ENCODE data around the gene FBXW8. TPM values are rescaled to one million over a fixed set of nuclear protein-coding genes. Genes with fewer than 3 reads are reported as not detected.

FBXW8 gene
- total RNA-seq = 10 to 100 TPM; 10.8 to 13.2 (median 12.6) TPM
- polyA plus RNA-seq = 1 to 10 TPM; 4.8 to 8.4 TPM
- 22.3 reads per million, percentile 53 among the genes with 10 or more reads in this experiment for total RNA-seq

DNA sequence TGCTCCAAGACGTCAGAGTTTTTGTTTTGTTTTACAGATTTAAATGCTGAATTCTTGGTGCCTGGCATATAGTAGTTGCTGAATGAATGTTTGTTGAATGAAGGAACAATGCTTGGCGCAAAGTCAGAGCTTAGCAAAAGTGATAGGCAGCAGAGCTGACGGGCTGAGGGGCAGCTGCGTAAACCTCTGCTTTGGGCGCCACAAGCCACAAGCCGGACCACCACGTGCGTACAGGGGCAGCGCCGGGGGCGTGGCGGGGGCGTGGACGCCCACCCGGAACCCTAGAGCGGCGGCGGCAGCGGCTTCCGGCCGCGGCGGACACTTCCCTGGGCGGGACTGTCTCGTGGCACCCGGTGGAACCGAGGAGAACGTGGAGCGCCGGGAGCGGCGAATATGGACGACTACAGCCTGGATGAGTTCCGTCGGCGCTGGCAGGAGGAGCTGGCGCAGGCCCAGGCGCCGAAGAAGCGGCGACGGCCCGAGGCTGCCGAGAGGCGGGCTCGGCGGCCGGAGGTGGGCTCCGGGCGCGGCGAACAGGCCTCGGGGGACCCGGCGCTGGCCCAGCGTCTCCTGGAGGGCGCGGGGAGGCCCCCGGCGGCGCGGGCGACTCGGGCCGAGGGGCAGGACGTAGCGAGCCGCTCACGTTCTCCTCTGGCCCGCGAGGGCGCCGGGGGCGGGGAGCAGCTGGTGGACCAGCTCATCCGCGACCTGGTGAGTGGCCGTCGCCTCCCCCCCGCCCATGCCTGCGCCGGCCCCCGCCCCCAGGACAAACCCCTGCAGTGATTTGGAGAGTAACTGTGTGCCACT lies at the start of gene FBXW8:
TSS of gene FBXW8 (plus strand) at position 306 of the 807 bp plus-strand sequence. CDS start at position 394, 88 bp downstream.
- Histone ChIP-seq H3K9me3 (ENCODE audit: control insufficient read depth in 2 of 3, low read length in 3 of 3) (no peaks in the 10 kb centered on the region), H3K36me3 (ENCODE audit: control insufficient read depth in 2 of 3, insufficient read depth in 3 of 3, low read length in 3 of 3) (no peaks in the 10 kb centered on the region), H3K27ac (ENCODE audit: low read depth, low read length) (peak within 1 kb of the TSS; percentile 61), H3K4me1 (ENCODE audit: control insufficient read depth in 2 of 2, insufficient read depth in 2 of 2, low read length in 2 of 2) (peaks cover 0 to 6% of the 10 kb centered on the region in 2 donors), H3K27me3 (ENCODE audit: control insufficient read depth in 2 of 2, insufficient read depth in 2 of 2, low read length in 2 of 2) (no peaks in the 10 kb centered on the region), H3K4me3 (ENCODE audit: low read length) (peak within 1 kb of the TSS; percentile 65)
- ChIA-PET POLR2A (interaction anchor here (0.9 kb wide), 1 partner anchor 14 kb away, joined by 3 read pairs; no protein-coding TSS in a partner anchor), CTCF (no interaction called here)
- peaks cover 2 to 21% (median 6%) of the 10 kb centered on the region in 5 donors for H3K36me3 Mint-ChIP-seq
- peaks cover 0 to under 1% (median 0%) of the 10 kb centered on the region in 11 donors for H3K9me3 Mint-ChIP-seq
- intact Hi-C loops (cut with micrococcal nuclease) = loop anchor here (1.0 kb wide), 3 partner anchors 13 to 173 kb away; partner anchors contain the start of genes RNFT2 (in 2 of the 2) and SPRING1 (in 2 of the 2)
- H3K27ac Mint-ChIP-seq = peak within 1 kb of the TSS; percentile 65 to 91 (median 83)
- peak within 1 kb of the TSS; percentile 89 to 97 (median 93) for H3K4me3 Mint-ChIP-seq
- peaks cover 21 to 48% (median 39%) of the 10 kb centered on the region in 7 donors for H3K4me1 Mint-ChIP-seq
- ATAC-seq (peak; percentile 92), DNase-seq (peak; percentile 23 to 73 (median 44))
- peaks cover 0 to 30% (median 0%) of the 10 kb centered on the region in 5 donors for H3K27me3 Mint-ChIP-seq

DNA sequence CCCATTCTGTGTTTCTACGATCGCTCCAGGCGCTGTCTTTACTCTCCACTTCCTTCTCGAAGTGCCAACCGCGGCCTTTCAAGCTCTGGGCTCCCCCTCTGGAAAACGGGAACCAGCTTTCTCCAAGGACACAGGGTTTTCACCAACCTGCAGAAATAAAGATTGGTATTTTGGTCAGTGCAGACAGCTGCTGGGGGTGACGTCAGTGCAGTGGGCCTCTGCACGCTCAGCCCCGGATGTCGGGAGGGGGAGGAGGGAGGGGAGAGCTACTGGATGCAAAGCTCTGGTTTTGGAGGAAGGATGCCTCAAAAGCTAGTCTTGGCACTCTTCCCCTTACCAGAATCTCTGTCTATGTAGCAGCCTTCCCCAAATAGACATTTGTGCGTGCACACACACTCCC lies 49.4 kb upstream of the FBXW8 start:
- H3K4me1 ChIP-seq (ENCODE audit: control insufficient read depth in 2 of 2, insufficient read depth in 2 of 2, low read length in 2 of 2) = no peaks in the 10 kb centered on the region
- no peak overlapping the region for H3K4me3 ChIP-seq (ENCODE audit: low read length)
- DNase-seq (peak in 3 of 9 donors; percentile 25 to 31 (median 31)), ATAC-seq (peak; percentile 49)
- intact Hi-C loops (cut with micrococcal nuclease) = no loop called here
- no peak overlapping the region for H3K27ac ChIP-seq (ENCODE audit: low read depth, low read length)
- peak overlapping the region in 1 of 10 donors; percentile 14 for H3K4me3 Mint-ChIP-seq
- H3K27me3 ChIP-seq (ENCODE audit: control insufficient read depth in 2 of 2, insufficient read depth in 2 of 2, low read length in 2 of 2) = no peaks in the 10 kb centered on the region
- no peak overlapping the region for H3K27ac Mint-ChIP-seq
- peaks cover 4 to 14% (median 8%) of the 10 kb centered on the region in 7 donors for H3K4me1 Mint-ChIP-seq
- no peaks in the 10 kb centered on the region for H3K36me3 ChIP-seq (ENCODE audit: control insufficient read depth in 2 of 3, insufficient read depth in 3 of 3, low read length in 3 of 3)
- H3K9me3 Mint-ChIP-seq = peaks cover 0 to 4% (median 0%) of the 10 kb centered on the region in 11 donors
- no peaks in the 10 kb centered on the region for H3K9me3 ChIP-seq (ENCODE audit: control insufficient read depth in 2 of 3, low read length in 3 of 3)
- H3K36me3 Mint-ChIP-seq = peaks cover 0 to 4% (median 0%) of the 10 kb centered on the region in 5 donors
- H3K27me3 Mint-ChIP-seq = peaks cover 27 to 42% (median 31%) of the 10 kb centered on the region in 5 donors
- POLR2A ChIA-PET = no interaction called here
- CTCF ChIA-PET = interaction anchor here (0.7 kb wide), 1 partner anchor 12 kb away, joined by 5 read pairs; no protein-coding TSS in a partner anchor

GRCh38 chr12:116862167-116862566 lies 48.6 kb upstream of the FBXW8 start:
- Histone ChIP-seq H3K27ac (ENCODE audit: low read depth, low read length) (no peak overlapping the region), H3K4me3 (ENCODE audit: low read length) (no peak overlapping the region), H3K9me3 (ENCODE audit: control insufficient read depth in 2 of 3, low read length in 3 of 3) (no peaks in the 10 kb centered on the region), H3K27me3 (ENCODE audit: control insufficient read depth in 2 of 2, insufficient read depth in 2 of 2, low read length in 2 of 2) (no peaks in the 10 kb centered on the region), H3K36me3 (ENCODE audit: control insufficient read depth in 2 of 3, insufficient read depth in 3 of 3, low read length in 3 of 3) (no peaks in the 10 kb centered on the region), H3K4me1 (ENCODE audit: control insufficient read depth in 2 of 2, insufficient read depth in 2 of 2, low read length in 2 of 2) (no peaks in the 10 kb centered on the region)
- Mint-ChIP-seq H3K36me3 (peaks cover 0 to 4% (median 0%) of the 10 kb centered on the region in 5 donors), H3K27ac (no peak overlapping the region), H3K9me3 (peaks cover 0 to 4% (median 0%) of the 10 kb centered on the region in 11 donors), H3K27me3 (peaks cover 22 to 35% (median 31%) of the 10 kb centered on the region in 5 donors), H3K4me1 (peaks cover 4 to 14% (median 8%) of the 10 kb centered on the region in 7 donors), H3K4me3 (no peak overlapping the region)
- ATAC-seq = no peak
- intact Hi-C loops (cut with micrococcal nuclease) = no loop called here
- no peak for DNase-seq
- ChIA-PET CTCF (no interaction called here), POLR2A (no interaction called here)

- intact Hi-C loops (cut with micrococcal nuclease) = no loop called here
- no peak for ATAC-seq
Measured at GRCh38 chr12:116863275-116863767, 47.4 kb upstream of the FBXW8 start.

DNA sequence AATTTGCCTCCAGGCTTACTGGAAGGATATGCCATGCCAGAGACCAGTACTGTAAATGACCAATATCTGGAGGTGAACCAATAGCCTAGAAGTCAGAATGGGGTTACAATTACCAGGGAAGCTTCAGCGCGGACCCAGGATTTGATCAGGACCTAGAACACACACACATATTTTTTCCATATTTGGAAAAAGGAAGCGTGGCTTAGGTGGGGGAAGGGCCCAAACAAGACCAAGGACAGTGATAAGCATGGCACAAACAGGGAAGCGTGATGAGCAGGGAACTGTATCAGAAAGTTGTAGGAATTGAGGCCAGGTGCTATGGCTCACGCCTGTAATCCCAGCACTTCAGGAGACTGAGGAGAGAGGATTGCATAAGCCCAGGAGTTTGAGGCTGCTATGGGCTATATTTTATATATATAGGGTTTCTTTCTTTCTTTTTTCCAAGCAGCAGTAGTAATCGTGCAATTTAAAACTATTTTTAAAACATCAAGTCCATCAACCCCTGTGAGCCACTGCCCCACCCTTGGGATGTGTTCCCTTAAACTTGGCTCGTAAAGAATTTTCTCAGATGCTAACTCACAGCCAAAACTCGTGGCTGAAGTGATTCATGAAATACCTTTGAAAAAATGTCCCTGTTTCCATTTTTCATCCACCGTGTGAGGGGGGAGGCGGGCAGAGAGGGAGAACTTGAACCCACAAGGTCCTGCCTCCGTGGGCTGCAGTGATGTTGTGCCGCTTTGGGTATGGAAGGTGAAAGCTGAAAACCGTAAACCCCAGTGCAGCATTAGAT lies 46.2 kb upstream of the FBXW8 start:
- Mint-ChIP-seq H3K4me1 (peaks cover 4 to 14% (median 8%) of the 10 kb centered on the region in 7 donors), H3K27ac (no peak overlapping the region), H3K4me3 (no peak overlapping the region), H3K9me3 (peaks cover 0 to 4% (median 0%) of the 10 kb centered on the region in 11 donors), H3K27me3 (peaks cover 5 to 20% (median 14%) of the 10 kb centered on the region in 5 donors), H3K36me3 (peaks cover 0 to 4% (median 0%) of the 10 kb centered on the region in 5 donors)
- Histone ChIP-seq H3K4me3 (ENCODE audit: low read length) (no peak overlapping the region), H3K27me3 (ENCODE audit: control insufficient read depth in 2 of 2, insufficient read depth in 2 of 2, low read length in 2 of 2) (no peaks in the 10 kb centered on the region), H3K36me3 (ENCODE audit: control insufficient read depth in 2 of 3, insufficient read depth in 3 of 3, low read length in 3 of 3) (no peaks in the 10 kb centered on the region), H3K27ac (ENCODE audit: low read depth, low read length) (no peak overlapping the region), H3K9me3 (ENCODE audit: control insufficient read depth in 2 of 3, low read length in 3 of 3) (no peaks in the 10 kb centered on the region), H3K4me1 (ENCODE audit: control insufficient read depth in 2 of 2, insufficient read depth in 2 of 2, low read length in 2 of 2) (no peaks in the 10 kb centered on the region)
- no peak for ATAC-seq
- intact Hi-C loops (cut with micrococcal nuclease) = no loop called here
- DNase-seq = no peak
- POLR2A ChIA-PET = no interaction called here
- CTCF ChIA-PET = interaction anchor here (0.6 kb wide), 1 partner anchor 20 kb away, joined by 3 read pairs; no protein-coding TSS in a partner anchor

More at GRCh38 chr12:116863275-116863767, 47.4 kb upstream of the FBXW8 start:
- H3K4me1 ChIP-seq (ENCODE audit: control insufficient read depth in 2 of 2, insufficient read depth in 2 of 2, low read length in 2 of 2) = no peaks in the 10 kb centered on the region
- H3K36me3 Mint-ChIP-seq = peaks cover 0 to 4% (median 0%) of the 10 kb centered on the region in 5 donors
- ChIA-PET CTCF (no interaction called here), POLR2A (no interaction called here)
- H3K4me3 ChIP-seq (ENCODE audit: low read length) = no peak overlapping the region
- peaks cover 4 to 14% (median 8%) of the 10 kb centered on the region in 7 donors for H3K4me1 Mint-ChIP-seq
- no peaks in the 10 kb centered on the region for H3K27me3 ChIP-seq (ENCODE audit: control insufficient read depth in 2 of 2, insufficient read depth in 2 of 2, low read length in 2 of 2)
- no peak overlapping the region for H3K27ac ChIP-seq (ENCODE audit: low read depth, low read length)
- peaks cover 11 to 25% (median 21%) of the 10 kb centered on the region in 5 donors for H3K27me3 Mint-ChIP-seq
- no peak for DNase-seq
- H3K36me3 ChIP-seq (ENCODE audit: control insufficient read depth in 2 of 3, insufficient read depth in 3 of 3, low read length in 3 of 3) = no peaks in the 10 kb centered on the region
- H3K27ac Mint-ChIP-seq = no peak overlapping the region
- H3K9me3 Mint-ChIP-seq = peaks cover 0 to 4% (median 0%) of the 10 kb centered on the region in 11 donors
- no peaks in the 10 kb centered on the region for H3K9me3 ChIP-seq (ENCODE audit: control insufficient read depth in 2 of 3, low read length in 3 of 3)
- no peak overlapping the region for H3K4me3 Mint-ChIP-seq

DNA sequence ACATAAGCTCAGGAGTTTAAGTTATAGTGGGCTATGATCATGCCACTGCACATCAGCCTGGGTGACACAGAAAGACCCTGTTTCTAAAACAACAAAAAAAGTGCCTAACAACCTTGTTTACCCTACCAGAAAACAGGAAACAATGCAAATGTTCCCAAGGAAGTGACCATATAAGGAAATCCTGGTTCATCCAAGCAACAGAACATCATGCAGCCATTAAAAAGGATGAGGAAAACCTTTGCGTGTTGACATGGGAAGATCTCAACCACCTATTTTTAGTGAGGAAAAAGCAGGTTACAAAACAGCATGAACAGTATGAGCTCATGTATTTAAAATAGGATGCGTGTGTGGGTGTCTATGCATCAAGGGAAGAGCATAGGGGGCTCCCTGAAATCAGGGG lies 43.2 kb upstream of the FBXW8 start:
- Histone ChIP-seq H3K4me3 (ENCODE audit: low read length) (no peak overlapping the region), H3K9me3 (ENCODE audit: control insufficient read depth in 2 of 3, low read length in 3 of 3) (no peaks in the 10 kb centered on the region), H3K4me1 (ENCODE audit: control insufficient read depth in 2 of 2, insufficient read depth in 2 of 2, low read length in 2 of 2) (no peaks in the 10 kb centered on the region), H3K27ac (ENCODE audit: low read depth, low read length) (no peak overlapping the region), H3K36me3 (ENCODE audit: control insufficient read depth in 2 of 3, insufficient read depth in 3 of 3, low read length in 3 of 3) (no peaks in the 10 kb centered on the region), H3K27me3 (ENCODE audit: control insufficient read depth in 2 of 2, insufficient read depth in 2 of 2, low read length in 2 of 2) (no peaks in the 10 kb centered on the region)
- ATAC-seq (no peak), DNase-seq (no peak)
- Mint-ChIP-seq H3K27ac (no peak overlapping the region), H3K36me3 (no peaks in the 10 kb centered on the region), H3K9me3 (no peaks in the 10 kb centered on the region), H3K4me1 (peaks cover 0 to 1% (median 0%) of the 10 kb centered on the region in 7 donors), H3K4me3 (no peak overlapping the region), H3K27me3 (peaks cover 4 to 16% (median 8%) of the 10 kb centered on the region in 5 donors)
- CTCF ChIA-PET = no interaction called here
- intact Hi-C loops (cut with micrococcal nuclease) = no loop called here
- POLR2A ChIA-PET = no interaction called here

Data from naive thymus-derived CD4-positive, alpha-beta T cell (primary cell).